Measurements from ENCODE around the gene LIPE. TPM values are rescaled to one million over a fixed set of nuclear protein-coding genes. Genes with fewer than 3 reads are reported as not detected.

Gene LIPE
- total and polyA plus RNA-seq, 2 experiments from 2014 or later = 5.8 to 10.9 TPM

DNA sequence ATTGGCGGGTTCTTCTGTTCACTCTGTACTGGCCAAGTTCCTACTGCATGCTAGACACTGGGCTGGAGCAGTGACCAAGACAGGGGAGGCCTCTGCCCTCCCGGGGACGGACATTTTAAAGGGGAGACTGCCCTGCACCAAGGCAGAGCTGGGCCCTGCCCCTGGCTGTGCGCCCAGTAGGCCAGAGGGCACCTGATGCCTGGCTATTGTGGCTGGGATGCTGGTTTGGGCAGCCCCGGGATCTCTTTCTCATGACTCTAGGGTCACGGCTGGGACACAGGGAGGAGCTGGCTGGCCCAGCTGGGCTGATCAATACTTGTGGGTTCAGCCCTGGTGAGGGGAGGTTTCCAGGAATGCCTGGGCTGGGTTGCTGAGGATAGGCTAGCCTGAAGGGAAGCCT lies 17.7 kb downstream of the LIPE start:
- Histone ChIP-seq H3K4me3 (no peak overlapping the region), H3K27me3 (ENCODE audit: insufficient read depth) (peaks cover 8% of the 10 kb centered on the region), H3K79me2 (replicated peaks; ENCODE audit: insufficient read depth) (no peaks in the 10 kb centered on the region), H3K9me2 (ENCODE audit: insufficient read depth) (no peaks in the 10 kb centered on the region), H3K4me2 (no peak overlapping the region), H4K20me1 (replicated peaks; ENCODE audit: insufficient read depth) (peaks cover 8% of the 10 kb centered on the region), H3K27ac (ENCODE audit: low read depth) (no peak overlapping the region), H3K36me3 (ENCODE audit: insufficient read depth) (no peaks in the 10 kb centered on the region), H3F3A (replicated peaks; ENCODE audit: low read depth) (no peaks in the 10 kb centered on the region), H2AFZ (no peak overlapping the region), H3K4me1 (ENCODE audit: insufficient read depth) (no peaks in the 10 kb centered on the region)
- DNase-seq (ENCODE audit: low spot score) (no peak), ATAC-seq (no peak)
- Mint-ChIP-seq H3K27ac (no peak overlapping the region), H3K36me3 (ENCODE audit: low read depth) (peaks cover 39% of the 10 kb centered on the region), H3K4me3 (no peak overlapping the region), H3K27me3 (ENCODE audit: insufficient read depth, low read depth, poor library complexity) (peaks cover 72% of the 10 kb centered on the region), H3K9me3 (no peaks in the 10 kb centered on the region; the same call in 1 of the 3 replicates), H3K4me1 (peaks cover 19% of the 10 kb centered on the region)
- no peak for TF ChIP-seq ZNF331 (CRISPR knock-in tag; IDR thresholded peaks at IDR 0.05; ENCODE audit: low read depth)
- TF ChIP-seq STAT1 (IDR thresholded peaks at IDR 0.05; ENCODE audit: unreplicated experiment) = no peak
- TF ChIP-seq, protein P1, sequence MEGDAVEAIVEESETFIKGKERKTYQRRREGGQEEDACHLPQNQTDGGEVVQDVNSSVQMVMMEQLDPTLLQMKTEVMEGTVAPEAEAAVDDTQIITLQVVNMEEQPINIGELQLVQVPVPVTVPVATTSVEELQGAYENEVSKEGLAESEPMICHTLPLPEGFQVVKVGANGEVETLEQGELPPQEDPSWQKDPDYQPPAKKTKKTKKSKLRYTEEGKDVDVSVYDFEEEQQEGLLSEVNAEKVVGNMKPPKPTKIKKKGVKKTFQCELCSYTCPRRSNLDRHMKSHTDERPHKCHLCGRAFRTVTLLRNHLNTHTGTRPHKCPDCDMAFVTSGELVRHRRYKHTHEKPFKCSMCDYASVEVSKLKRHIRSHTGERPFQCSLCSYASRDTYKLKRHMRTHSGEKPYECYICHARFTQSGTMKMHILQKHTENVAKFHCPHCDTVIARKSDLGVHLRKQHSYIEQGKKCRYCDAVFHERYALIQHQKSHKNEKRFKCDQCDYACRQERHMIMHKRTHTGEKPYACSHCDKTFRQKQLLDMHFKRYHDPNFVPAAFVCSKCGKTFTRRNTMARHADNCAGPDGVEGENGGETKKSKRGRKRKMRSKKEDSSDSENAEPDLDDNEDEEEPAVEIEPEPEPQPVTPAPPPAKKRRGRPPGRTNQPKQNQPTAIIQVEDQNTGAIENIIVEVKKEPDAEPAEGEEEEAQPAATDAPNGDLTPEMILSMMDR (conservative IDR thresholded peaks at IDR 0.05; ENCODE audit: low read depth in 2 of 2) = no peak
- TF ChIP-seq, protein P2, sequence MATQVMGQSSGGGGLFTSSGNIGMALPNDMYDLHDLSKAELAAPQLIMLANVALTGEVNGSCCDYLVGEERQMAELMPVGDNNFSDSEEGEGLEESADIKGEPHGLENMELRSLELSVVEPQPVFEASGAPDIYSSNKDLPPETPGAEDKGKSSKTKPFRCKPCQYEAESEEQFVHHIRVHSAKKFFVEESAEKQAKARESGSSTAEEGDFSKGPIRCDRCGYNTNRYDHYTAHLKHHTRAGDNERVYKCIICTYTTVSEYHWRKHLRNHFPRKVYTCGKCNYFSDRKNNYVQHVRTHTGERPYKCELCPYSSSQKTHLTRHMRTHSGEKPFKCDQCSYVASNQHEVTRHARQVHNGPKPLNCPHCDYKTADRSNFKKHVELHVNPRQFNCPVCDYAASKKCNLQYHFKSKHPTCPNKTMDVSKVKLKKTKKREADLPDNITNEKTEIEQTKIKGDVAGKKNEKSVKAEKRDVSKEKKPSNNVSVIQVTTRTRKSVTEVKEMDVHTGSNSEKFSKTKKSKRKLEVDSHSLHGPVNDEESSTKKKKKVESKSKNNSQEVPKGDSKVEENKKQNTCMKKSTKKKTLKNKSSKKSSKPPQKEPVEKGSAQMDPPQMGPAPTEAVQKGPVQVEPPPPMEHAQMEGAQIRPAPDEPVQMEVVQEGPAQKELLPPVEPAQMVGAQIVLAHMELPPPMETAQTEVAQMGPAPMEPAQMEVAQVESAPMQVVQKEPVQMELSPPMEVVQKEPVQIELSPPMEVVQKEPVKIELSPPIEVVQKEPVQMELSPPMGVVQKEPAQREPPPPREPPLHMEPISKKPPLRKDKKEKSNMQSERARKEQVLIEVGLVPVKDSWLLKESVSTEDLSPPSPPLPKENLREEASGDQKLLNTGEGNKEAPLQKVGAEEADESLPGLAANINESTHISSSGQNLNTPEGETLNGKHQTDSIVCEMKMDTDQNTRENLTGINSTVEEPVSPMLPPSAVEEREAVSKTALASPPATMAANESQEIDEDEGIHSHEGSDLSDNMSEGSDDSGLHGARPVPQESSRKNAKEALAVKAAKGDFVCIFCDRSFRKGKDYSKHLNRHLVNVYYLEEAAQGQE (IDR thresholded peaks at IDR 0.05; ENCODE audit: unreplicated experiment) = no peak
- TF ChIP-seq JUNB (IDR thresholded peaks at IDR 0.05; ENCODE audit: unreplicated experiment) = no peak
- TF ChIP-seq ZNF114 (CRISPR knock-in tag; IDR thresholded peaks at IDR 0.05) = no peak
- TF ChIP-seq EZH2phosphoT487 (IDR thresholded peaks at IDR 0.05; ENCODE audit: unreplicated experiment) = no peak

DNA sequence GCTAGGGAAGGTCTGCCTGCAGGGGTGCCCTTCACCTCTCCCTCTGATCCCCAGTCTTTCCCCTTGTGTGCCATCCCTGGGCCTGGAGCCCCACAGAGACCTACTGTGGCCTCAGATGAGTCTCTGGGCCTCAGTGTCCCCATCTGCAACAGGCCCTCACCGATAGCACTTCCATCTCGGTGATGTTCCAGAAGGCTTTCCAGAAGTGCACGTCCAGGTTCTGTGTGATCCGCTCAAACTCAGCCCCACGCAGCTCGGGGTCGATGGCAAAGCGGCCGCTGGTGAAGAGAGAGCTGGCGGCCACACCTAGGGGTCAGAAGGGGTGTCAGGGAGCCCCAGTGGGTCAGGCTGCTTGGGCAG lies 19.4 kb downstream of the LIPE start:
- H3K27ac ChIP-seq (ENCODE audit: low read depth) = no peak overlapping the region
- H3K36me3 ChIP-seq (ENCODE audit: insufficient read depth) = no peaks in the 10 kb centered on the region
- ATAC-seq (no peak), DNase-seq (ENCODE audit: low spot score) (no peak)
- Mint-ChIP-seq H3K36me3 (ENCODE audit: low read depth) (peaks cover 43% of the 10 kb centered on the region), H3K4me1 (peaks cover 19% of the 10 kb centered on the region), H3K4me3 (no peak overlapping the region), H3K9me3 (peaks cover 3% of the 10 kb centered on the region), H3K27ac (no peak overlapping the region), H3K27me3 (ENCODE audit: insufficient read depth, low read depth, poor library complexity) (peaks cover 74% of the 10 kb centered on the region)
- no peak overlapping the region for H2AFZ ChIP-seq
- H3K4me1 ChIP-seq (ENCODE audit: insufficient read depth) = peaks cover 5% of the 10 kb centered on the region; the same call in 1 of the 2 replicates
- H4K20me1 ChIP-seq (replicated peaks; ENCODE audit: insufficient read depth) = peaks cover 8% of the 10 kb centered on the region
- no peaks in the 10 kb centered on the region for H3K9me2 ChIP-seq (ENCODE audit: insufficient read depth)
- H3K79me2 ChIP-seq (replicated peaks; ENCODE audit: insufficient read depth) = no peaks in the 10 kb centered on the region
- no peak overlapping the region for H3K4me3 ChIP-seq
- H3K27me3 ChIP-seq (ENCODE audit: insufficient read depth) = peaks cover 12% of the 10 kb centered on the region; the same call in 1 of the 2 replicates
- H3K4me2 ChIP-seq = no peak overlapping the region
- H3F3A ChIP-seq (replicated peaks; ENCODE audit: low read depth) = peaks cover 5% of the 10 kb centered on the region; the same call in 1 of the 2 replicates
- no peak for TF ChIP-seq STAT1 (IDR thresholded peaks at IDR 0.05; ENCODE audit: unreplicated experiment)
- TF ChIP-seq EZH2phosphoT487 (IDR thresholded peaks at IDR 0.05; ENCODE audit: unreplicated experiment) = no peak
- TF ChIP-seq, protein P1 (conservative IDR thresholded peaks at IDR 0.05; ENCODE audit: low read depth in 2 of 2) = no peak
- no peak for TF ChIP-seq EZH2 (IDR thresholded peaks at IDR 0.05; ENCODE audit: low read depth, unreplicated experiment)
- no peak for TF ChIP-seq POLR2AphosphoS5 (IDR thresholded peaks at IDR 0.05; ENCODE audit: low read depth)
- no peak for TF ChIP-seq CREB1 (CRISPR knock-in tag; IDR thresholded peaks at IDR 0.05; ENCODE audit: low read depth)
- TF ChIP-seq JUNB (IDR thresholded peaks at IDR 0.05; ENCODE audit: unreplicated experiment) = no peak
- no peak for TF ChIP-seq ZNF331 (CRISPR knock-in tag; IDR thresholded peaks at IDR 0.05; ENCODE audit: low read depth)
- TF ChIP-seq NANOG (IDR thresholded peaks at IDR 0.05; ENCODE audit: borderline replicate concordance) = no peak
- TF ChIP-seq, protein P3, sequence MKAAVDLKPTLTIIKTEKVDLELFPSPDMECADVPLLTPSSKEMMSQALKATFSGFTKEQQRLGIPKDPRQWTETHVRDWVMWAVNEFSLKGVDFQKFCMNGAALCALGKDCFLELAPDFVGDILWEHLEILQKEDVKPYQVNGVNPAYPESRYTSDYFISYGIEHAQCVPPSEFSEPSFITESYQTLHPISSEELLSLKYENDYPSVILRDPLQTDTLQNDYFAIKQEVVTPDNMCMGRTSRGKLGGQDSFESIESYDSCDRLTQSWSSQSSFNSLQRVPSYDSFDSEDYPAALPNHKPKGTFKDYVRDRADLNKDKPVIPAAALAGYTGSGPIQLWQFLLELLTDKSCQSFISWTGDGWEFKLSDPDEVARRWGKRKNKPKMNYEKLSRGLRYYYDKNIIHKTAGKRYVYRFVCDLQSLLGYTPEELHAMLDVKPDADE (IDR thresholded peaks at IDR 0.05) = no peak
- TF ChIP-seq ZNF114 (CRISPR knock-in tag; IDR thresholded peaks at IDR 0.05) = no peak

All from GM23338 (cell line).